Calu3 (cell line): ENCODE measurements around the gene METAP1D. TPM values are rescaled to one million over a fixed set of nuclear protein-coding genes. Genes with fewer than 3 reads are reported as not detected.
"Not testable (repeated sequence)": the region's sequence is repeated elsewhere in the genome, so short reads cannot be mapped to it uniquely, and the experiment has no call there.

Experiments
- BruUV-seq: library from RNA; stranded (reverse); fragments of 400-500 nt; replicated peaks from 2 replicates; lab custom pipeline; 2021; lab: Mats Ljungman, UMichigan
- CTCF ChIA-PET: fragments of 300-600 bp; sonication (Branson Sonifier 250); formaldehyde crosslinking; loops from one replicate; lab custom pipeline; 2022; ENCODE audit warnings: antibody characterized with exemption; lab: Charles Lee
- DNase-seq: peaks from one replicate; pipeline ENCODE4 v3.0.0; 2022
- H3K27ac Mint-ChIP-seq: one replicate; pipeline ENCODE4 v1.8.0; 2022; ENCODE audit warnings: mixed read lengths; ENCODE audit not compliant: unreplicated experiment
- H3K27me3 Mint-ChIP-seq: one replicate; pipeline ENCODE4 v1.8.0; 2022; ENCODE audit warnings: mixed read lengths; ENCODE audit not compliant: unreplicated experiment
- H3K36me3 Mint-ChIP-seq: one replicate; pipeline ENCODE4 v1.8.0; 2022; ENCODE audit warnings: mild to moderate bottlenecking, moderate library complexity, mixed read lengths; ENCODE audit not compliant: insufficient read depth, unreplicated experiment
- H3K4me1 Mint-ChIP-seq: one replicate; pipeline ENCODE4 v1.8.0; 2022; ENCODE audit warnings: mild to moderate bottlenecking, low read depth, mixed read lengths; ENCODE audit not compliant: unreplicated experiment
- H3K4me3 Mint-ChIP-seq: one replicate; pipeline ENCODE4 v1.8.0; 2022; ENCODE audit warnings: mild to moderate bottlenecking, low read depth, moderate library complexity, mixed read lengths; ENCODE audit not compliant: unreplicated experiment
- H3K9me3 Mint-ChIP-seq: one replicate; pipeline ENCODE4 v1.8.0; 2022; ENCODE audit warnings: low read depth, mixed read lengths; ENCODE audit not compliant: unreplicated experiment
- intact Hi-C: fragments of 100-400 bp; cut with micrococcal nuclease; formaldehyde crosslinking; loops from one replicate; pipeline ENCODE4 v1.10.0; 2022; ENCODE audit not compliant: unreplicated experiment
- total RNA-seq: library from RNA; stranded (reverse); gene quantifications from 2 replicates; pipeline ENCODE4 v1.2.3, GENCODE V29; 2022
- TF ChIP-seq, protein P1 (sequence below): fragments of 200-600 bp; IDR thresholded peaks from one replicate; pipeline ENCODE4 v1.8.0; 2022; ENCODE audit warnings: antibody characterized with exemption; ENCODE audit not compliant: unreplicated experiment

METAP1D gene
- total RNA-seq, 1 experiment from 2014 or later: 11.0 TPM

DNA sequence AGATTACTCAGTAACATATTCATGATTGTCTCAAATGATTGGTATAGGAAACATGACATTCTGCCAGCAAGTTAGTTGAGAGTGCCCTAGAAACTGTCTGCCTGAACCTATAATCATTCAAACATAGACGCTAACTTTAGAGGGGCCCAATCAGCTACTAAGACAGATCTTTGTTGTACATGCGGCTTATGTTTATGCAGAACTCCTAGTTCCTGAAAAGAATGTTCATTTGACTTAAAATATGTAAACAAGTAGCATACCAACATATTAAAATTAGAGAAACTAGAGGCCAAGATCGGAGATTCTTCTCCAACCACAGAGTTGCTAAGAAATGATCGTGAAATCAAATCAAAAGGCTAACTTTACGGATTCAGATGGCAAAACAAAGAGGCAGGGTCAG is 4.2 kb upstream of the METAP1D start:
- intact Hi-C loops: no loop called here
- H3K27ac Mint-ChIP-seq: no peak overlapping the region
- H3K9me3 Mint-ChIP-seq: no peaks in the 10 kb centered on the region
- DNase-seq: no peak
- no peak overlapping the region for H3K4me3 Mint-ChIP-seq
- H3K27me3 Mint-ChIP-seq: no peaks in the 10 kb centered on the region
- CTCF ChIA-PET: no interaction called here
- TF ChIP-seq, protein P1, sequence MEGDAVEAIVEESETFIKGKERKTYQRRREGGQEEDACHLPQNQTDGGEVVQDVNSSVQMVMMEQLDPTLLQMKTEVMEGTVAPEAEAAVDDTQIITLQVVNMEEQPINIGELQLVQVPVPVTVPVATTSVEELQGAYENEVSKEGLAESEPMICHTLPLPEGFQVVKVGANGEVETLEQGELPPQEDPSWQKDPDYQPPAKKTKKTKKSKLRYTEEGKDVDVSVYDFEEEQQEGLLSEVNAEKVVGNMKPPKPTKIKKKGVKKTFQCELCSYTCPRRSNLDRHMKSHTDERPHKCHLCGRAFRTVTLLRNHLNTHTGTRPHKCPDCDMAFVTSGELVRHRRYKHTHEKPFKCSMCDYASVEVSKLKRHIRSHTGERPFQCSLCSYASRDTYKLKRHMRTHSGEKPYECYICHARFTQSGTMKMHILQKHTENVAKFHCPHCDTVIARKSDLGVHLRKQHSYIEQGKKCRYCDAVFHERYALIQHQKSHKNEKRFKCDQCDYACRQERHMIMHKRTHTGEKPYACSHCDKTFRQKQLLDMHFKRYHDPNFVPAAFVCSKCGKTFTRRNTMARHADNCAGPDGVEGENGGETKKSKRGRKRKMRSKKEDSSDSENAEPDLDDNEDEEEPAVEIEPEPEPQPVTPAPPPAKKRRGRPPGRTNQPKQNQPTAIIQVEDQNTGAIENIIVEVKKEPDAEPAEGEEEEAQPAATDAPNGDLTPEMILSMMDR: no peak
- peaks cover 7% of the 10 kb centered on the region for H3K4me1 Mint-ChIP-seq
- BruUV-seq: no TSS peak
- peaks cover 13% of the 10 kb centered on the region for H3K36me3 Mint-ChIP-seq

DNA sequence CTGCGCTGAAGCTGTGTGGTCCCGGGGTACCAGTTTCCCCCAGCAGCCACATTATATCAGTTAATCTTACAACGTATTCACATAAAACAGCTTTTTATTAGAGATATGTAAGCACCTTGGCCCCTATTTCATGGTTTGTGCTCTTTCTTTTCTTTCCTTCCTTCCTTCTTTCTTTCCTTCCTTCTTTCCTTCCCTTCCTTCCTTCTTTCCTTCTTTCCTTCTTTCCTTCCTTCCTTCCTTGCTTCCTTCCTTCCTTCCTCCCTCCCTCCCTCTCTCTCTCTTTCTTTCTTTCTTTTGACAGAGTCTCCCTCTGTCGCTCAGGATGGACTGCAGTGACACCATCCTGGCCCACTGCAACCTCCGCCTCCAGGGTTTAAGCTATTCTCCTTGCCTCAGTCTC is 3.7 kb upstream of the METAP1D start:
- CTCF ChIA-PET: no interaction called here
- H3K9me3 Mint-ChIP-seq: no peaks in the 10 kb centered on the region
- TF ChIP-seq, protein P1: no peak
- no peaks in the 10 kb centered on the region for H3K27me3 Mint-ChIP-seq
- peaks cover 17% of the 10 kb centered on the region for H3K36me3 Mint-ChIP-seq
- no TSS peak for BruUV-seq
- DNase-seq: no peak
- intact Hi-C loops: no loop called here
- peaks cover 7% of the 10 kb centered on the region for H3K4me1 Mint-ChIP-seq
- no peak overlapping the region for H3K4me3 Mint-ChIP-seq
- no peak overlapping the region for H3K27ac Mint-ChIP-seq

- H3K27ac Mint-ChIP-seq, H3K27me3 Mint-ChIP-seq, H3K9me3 Mint-ChIP-seq, DNase-seq, intact Hi-C loops, CTCF ChIA-PET, H3K4me3 Mint-ChIP-seq, H3K4me1 Mint-ChIP-seq, BruUV-seq: not testable (repeated sequence)
- H3K36me3 Mint-ChIP-seq: peaks cover 17% of the 10 kb centered on the region
Measured at GRCh38 chr2:171997031-171997430, 2.7 kb upstream of the METAP1D start.

DNA sequence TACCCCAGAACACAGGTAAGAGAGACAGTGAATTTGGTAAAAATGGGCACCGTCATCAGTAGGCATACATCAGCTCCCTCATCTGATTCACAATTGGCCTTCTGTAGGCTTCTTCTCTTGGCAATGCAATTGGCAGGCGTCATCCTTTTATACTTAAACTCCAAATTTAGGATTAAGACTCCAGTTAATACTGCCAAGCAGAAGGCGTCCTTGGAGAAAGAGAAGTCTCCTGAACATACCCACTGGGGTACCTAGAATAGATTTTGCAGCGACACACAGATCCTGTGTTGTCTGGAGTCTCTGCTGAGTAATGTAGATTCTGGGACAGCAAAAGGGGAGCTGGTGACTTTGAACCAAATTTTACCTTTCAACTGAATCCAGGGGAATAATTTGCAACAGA is 592 bp upstream of the METAP1D start:
- no peaks in the 10 kb centered on the region for H3K27me3 Mint-ChIP-seq
- H3K36me3 Mint-ChIP-seq: peaks cover 17% of the 10 kb centered on the region
- peaks cover 7% of the 10 kb centered on the region for H3K4me1 Mint-ChIP-seq
- H3K4me3 Mint-ChIP-seq: peak overlapping the region; percentile 84
- H3K9me3 Mint-ChIP-seq: no peaks in the 10 kb centered on the region
- intact Hi-C loops: no loop called here
- no TSS peak for BruUV-seq
- DNase-seq: no peak
- TF ChIP-seq, protein P1: no peak
- peak overlapping the region; percentile 56 for H3K27ac Mint-ChIP-seq
- CTCF ChIA-PET: no interaction called here

DNA sequence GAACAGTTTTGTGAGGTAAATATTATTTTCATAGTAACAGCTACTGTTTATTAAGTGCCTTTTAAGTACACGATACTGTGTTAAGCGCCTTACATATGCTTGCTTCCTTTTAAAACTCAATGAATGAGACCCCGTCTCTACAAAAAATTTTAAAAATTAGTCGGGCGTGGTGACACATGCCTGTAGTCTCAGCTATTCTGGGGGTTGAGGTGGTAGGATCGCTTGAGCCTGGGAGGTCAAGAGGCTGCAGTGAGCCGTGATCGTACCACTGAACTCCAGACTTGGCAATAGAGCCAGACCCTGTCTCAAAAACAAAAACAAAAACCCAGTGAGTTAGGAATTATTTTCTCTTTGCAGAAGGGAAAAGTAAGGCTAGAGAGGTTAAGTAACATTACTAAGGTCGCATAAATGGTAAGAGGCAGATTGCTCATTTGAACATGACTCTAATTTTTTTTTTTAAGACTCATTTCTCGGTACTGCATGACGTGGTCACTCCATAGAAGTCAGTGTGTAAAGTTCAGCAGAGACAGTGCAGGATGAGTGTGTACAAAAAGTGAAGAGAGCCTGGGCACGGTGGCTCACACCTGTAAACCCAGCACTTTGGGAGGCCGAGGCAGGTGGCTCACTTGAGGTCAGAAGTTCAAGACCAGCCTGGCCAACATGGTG is 1.1 kb downstream of the METAP1D start:
- no TSS peak for BruUV-seq
- intact Hi-C loops: loop anchor here (10.0 kb wide), 1 partner anchor 104 kb away; the partner anchor contains the start of gene DLX2
- Mint-ChIP-seq H3K9me3 (no peaks in the 10 kb centered on the region), H3K27ac (peak overlapping the region; percentile 56), H3K27me3 (no peaks in the 10 kb centered on the region), H3K4me3 (peak overlapping the region; percentile 84), H3K4me1 (peaks cover 7% of the 10 kb centered on the region), H3K36me3 (peaks cover 17% of the 10 kb centered on the region)
- CTCF ChIA-PET: interaction anchor here (0.7 kb wide), 1 partner anchor 1341 kb away, joined by 3 read pairs; no protein-coding TSS in a partner anchor
- DNase-seq: no peak
- TF ChIP-seq, protein P1: no peak
